KBM-7 (cell line): ENCODE data around the gene BANP.
"Not testable (repeated sequence)": the region's sequence is repeated elsewhere in the genome, so short reads cannot be mapped to it uniquely, and the experiment has no call there.

Experiments
- DNase-seq: peaks from one replicate; pipeline ENCODE4 v3.0.0-alpha.2; 2015
- in situ Hi-C: fragments of 300-500 bp; cut with MboI; formaldehyde crosslinking; loops from 2 replicates; pipeline ENCODE4 v1.14.3; 2020; ENCODE audit warnings: low sequenced_read_pairs, low pct_unique_long_range_greater_than_20kb, mixed read lengths

BANP gene

GRCh38 chr16:88007321-88007731, 56.1 kb downstream of the BANP start:
- no peak for DNase-seq
- in situ Hi-C loops = no loop called here

DNA sequence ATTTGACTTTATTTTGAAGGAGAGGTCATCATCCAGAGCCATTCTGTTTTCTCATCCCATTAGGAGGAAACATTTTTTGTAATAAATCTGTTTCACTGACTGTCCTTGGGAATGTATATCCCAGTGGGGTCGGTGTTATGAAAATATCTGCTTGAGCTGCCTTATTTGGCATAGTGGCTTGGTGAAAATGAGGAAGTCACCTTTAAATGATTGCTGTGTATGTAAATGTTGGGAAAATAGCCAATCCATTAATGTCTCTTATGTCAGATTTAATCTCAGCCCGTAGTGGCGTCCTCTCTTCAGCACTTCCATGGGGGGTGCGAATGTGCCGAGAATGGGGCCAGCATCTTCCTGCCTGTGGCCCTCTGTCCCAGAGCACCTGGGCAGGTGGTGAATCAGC, 57.6 kb downstream of the BANP start:
- peak; percentile 35 for DNase-seq
- in situ Hi-C loops = no loop called here

DNA sequence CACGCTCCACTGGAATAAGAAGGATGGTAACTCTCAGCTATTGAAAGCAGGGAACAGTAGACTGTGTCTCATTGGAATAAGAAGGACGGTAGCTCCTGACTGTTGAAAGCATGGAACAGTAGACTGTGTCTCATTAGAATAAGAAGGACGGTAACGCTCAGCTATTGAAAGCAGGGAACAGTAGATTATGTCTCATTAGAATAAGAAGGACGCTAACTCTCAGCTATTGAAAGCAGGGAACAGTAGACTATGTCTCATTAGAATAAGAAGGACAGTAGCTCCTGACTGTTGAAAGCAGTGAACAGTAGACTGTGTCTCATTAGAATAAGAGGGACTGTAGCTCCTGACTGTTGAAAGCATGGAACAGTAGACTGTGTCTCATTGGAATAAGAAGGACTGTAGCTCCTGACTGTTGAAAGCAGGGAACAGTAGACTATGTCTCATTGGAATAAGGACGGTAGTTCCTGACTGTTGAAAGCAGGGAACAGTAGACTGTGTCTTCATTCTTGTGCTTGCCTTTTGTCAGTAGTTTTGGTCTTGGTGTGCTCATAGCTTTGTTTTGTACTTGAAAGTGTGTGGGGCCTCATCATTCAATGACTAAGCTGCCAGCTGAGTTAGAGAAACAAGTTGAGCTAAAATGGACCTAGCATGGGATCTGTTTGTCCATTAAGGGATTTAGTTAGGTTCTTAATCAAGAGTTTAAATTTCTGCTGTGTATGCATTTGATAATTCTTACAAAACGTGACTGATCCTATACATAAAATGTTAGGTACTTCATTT, 58.5 kb downstream of the BANP start:
- no peak for DNase-seq
- in situ Hi-C loops = no loop called here

GRCh38 chr16:88010343-88010967, 59.2 kb downstream of the BANP start:
- in situ Hi-C loops = no loop called here
- no peak for DNase-seq

GRCh38 chr16:88010968-88011483, 59.8 kb downstream of the BANP start:
- DNase-seq = no peak
- in situ Hi-C loops = no loop called here

DNA sequence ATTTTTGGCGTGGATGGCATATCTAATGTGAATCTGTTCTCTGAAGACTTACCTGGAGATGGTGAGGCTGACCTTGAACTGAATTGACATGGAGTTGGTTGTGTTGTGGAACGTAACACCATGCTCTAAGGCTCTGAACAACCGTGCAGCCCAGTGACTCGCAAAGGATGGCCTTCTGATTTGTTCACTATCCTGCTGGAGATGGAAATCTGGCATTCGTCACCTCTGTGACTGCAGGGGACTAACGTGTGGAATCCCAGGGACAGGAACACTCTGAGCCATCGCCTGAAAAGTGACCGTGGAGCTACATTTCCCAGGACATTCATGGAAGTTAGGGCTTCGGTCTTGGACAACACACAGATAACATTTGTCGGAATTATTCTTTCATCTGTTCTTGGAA, 61.1 kb downstream of the BANP start:
- in situ Hi-C loops = no loop called here
- DNase-seq = no peak

DNA sequence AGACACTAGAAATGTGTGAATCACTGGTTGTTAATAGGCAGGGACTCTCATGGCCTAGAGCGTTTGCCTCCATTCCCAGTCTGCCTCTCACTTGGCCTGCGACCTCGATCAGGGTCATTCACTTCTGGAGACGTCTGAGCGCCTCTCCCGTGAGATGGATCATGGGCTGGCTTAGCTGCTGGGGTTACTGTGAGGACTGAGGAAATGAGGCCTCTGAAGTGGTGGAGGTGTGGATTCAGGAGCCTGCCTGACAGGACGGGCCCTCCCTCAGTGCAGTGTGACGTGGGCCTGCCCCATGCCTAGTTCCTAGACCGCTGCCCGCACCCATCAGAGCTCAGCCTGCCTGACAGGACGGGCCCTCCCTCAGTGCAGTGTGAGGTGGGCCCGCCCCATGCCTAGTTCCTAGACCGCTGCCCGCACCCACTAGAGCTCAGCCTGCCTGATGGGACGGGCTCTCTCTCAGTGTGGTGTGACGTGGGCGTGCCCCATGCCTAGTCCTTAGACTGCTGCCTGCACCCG, 61.9 kb downstream of the BANP start:
- in situ Hi-C loops = no loop called here
- DNase-seq = no peak

DNA sequence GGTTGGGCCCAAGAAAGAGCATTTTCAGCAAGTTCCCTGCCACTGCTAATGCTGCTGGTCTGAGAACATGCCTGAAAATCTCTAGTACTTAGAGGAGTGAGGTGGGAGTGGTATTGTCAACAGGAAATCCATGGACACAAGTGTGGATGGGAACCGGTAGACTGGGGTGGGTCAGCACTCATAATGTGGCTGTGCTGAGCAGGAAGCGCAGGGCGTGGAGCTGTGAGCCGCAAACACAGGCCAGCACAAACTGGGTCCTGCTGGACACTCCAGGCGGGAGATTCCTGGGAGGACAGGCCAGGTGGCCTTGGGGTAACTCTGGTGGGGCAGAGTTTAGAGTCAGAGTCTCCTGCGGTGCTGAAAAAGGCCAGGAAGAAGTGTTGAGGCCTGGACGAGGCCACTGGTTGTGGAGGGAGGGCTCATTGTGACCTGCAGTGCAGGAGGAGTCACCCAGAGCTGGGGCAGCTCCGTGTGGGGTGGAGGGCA, 62.6 kb downstream of the BANP start:
- in situ Hi-C loops = no loop called here
- DNase-seq = no peak

DNA sequence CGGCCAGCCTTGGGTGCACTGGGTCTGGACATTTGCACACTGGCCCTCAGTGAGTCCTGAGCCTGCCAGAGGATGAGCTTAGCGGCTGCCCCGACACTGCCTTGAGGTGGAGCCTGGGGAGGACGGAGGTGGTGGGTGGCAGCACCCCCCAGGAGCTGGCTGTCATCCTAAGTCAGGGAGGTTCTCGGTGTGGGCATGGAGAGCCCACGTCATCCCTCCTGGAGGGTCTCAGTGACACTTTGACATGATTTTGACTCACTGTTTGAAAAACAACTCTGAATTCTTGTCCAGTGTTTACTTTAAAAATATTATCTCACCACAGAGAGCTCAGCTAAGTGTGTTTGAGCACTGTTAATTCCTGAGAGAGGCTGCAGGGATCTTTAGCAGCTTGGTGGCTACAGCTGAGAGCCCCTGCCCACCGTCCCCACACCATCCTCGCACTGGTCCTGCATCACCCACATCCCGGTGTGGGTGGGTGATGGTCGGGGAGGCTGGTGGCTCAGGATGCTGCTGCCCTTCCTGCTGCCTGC, 63.1 kb downstream of the BANP start:
- in situ Hi-C loops = no loop called here
- DNase-seq = no peak

- in situ Hi-C loops = no loop called here
- no peak for DNase-seq
Measured at GRCh38 chr16:88014954-88015805, 63.9 kb downstream of the BANP start.

DNA sequence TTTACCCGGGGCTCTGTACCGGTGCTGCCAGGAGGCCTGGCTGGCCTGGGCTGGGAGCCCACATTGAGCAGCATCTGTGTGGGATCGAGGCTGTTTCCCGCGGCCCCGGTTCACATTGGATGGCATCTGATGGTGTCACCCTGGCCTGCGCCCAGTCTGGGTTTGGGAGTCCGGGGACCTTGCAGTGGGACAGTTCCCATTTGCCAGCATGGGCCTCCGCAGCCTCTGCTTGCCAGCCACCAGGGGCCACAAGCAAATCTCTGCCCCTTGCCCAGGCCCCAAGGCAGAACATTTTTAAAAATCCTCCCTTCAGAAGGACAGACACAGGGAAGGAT, 64.5 kb downstream of the BANP start:
- in situ Hi-C loops = no loop called here
- DNase-seq = no peak

GRCh38 chr16:88016386-88016785, 65.2 kb downstream of the BANP start:
- in situ Hi-C loops, DNase-seq: not testable (repeated sequence)

DNA sequence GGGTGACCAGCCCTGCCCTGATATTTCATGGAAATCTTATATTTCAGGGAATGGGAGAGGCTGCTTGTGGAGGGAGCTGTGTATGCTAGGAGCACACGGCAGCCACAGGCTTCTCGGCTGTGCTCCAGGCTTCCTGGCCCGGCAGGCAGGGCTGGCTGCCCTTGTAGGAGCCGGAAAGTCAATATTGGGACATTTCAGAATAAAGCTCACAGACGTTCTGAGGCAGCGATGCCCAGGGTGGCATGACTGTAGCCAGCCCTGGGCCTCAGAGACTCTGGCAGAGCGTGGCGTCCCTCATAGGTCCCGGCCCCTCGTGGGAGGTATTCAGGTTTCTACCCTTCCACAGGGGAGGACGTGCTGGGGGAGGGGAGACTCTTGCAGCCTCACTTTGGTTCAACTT, 65.7 kb downstream of the BANP start:
- DNase-seq = no peak
- in situ Hi-C loops = no loop called here

DNA sequence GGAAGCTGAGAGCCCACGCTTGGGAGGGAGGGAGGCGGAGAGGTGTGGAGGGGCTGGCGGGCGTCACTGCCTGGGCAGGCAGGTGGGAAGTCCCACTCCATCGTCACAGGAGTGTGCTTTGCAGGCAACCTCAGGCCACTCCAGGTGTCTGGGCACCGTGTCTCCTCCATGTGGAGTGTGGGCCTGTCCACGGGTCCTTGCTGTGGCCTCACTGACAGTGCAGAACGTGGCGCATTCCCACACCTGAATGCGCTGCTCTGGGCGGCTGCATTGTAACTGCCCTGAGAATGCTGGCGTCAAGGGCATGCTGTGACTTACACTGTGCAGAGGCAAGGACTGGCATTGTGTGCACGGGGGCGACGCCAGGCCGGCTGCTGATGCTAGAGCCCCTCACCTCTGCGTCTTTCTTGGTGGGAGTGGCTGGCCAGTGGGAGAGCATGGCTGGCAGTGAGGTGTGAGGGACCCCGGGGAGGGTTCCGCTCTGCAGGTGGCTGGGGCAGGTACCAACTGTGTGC, 66.4 kb downstream of the BANP start:
- DNase-seq = no peak
- in situ Hi-C loops = no loop called here

DNA sequence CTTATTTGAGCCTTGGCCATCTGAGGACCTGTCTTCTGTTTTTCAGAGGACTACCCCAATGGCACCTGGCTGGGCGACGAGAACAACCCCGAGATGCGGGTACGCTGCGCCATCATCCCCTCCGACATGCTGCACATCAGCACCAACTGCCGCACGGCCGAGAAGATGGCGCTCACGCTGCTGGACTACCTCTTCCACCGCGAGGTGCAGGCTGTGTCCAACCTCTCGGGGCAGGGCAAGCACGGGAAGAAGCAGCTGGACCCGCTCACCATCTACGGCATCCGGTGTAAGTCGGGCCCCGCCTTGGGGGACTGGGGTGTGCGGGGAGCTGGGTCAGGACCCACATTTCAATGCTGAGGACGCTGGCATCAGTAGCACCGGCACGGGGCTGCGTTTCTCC, 67.1 kb downstream of the BANP start:
- in situ Hi-C loops = not testable (repeated sequence)

DNA sequence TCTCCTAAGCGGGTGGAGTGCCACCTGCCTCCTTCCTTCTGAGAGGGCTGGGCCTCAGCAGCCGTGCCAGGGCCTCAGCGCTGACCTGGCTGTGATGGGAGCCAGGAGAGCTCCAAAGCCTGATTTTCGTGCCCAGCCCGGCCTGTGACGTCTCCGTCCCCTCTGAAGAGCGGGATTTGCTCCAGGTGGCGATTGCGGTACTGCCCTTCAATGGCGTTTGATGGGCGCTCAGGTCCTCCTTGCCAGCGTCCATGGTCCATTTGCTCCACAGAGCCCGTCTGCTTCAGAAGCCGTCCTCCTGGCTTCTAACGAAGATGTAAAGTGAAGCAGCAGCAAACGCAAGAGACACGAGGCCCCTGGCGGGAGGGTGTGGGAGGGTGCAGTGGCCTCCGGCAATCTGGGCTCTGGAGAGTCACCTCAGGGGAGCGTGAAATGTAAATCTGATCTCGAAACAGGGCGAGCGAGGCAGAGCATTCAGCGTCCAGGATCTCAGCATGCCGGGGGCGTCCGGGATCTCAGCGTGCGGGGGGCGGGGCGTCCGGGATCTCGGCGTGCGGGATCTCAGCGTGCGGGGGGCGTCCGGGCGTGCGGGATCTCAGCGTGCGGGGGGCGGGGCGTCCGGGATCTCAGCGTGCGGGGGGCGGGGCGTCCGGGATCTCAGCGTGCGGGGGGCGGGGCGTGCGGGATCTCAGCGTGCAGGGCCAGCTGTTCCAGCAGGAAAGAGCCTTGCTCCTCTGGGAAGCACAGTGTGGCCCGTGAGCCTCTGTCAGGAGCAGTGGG, 68.0 kb downstream of the BANP start:
- in situ Hi-C loops, DNase-seq: not testable (repeated sequence)

More for the DNA sequence above, 67.1 kb downstream of the BANP start:
- DNase-seq = not testable (repeated sequence)

- no peak for DNase-seq
- in situ Hi-C loops = no loop called here
Measured at GRCh38 chr16:88019821-88020515, 68.7 kb downstream of the BANP start.

DNA sequence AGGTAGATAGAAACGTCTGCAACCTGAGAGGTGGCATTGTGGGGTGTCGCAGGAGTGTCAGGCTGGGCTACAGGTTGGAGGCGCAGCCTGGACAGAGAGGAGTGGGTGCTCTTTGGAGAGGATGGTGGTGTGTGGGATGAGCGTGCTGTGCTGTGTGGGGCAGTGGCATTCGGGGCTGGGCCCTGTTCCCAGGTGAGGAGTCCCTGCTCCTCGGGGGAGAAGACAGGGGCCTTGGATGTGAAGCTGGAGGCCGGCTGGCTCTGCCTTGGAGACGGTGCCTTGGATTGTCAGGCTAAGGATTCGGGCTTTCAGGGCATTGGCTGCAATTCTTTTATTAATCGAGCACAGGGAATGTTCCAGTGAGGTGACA, 69.3 kb downstream of the BANP start:
- in situ Hi-C loops = no loop called here
- DNase-seq = no peak
